ENCODE results near the gene MGRN1. TPM values are rescaled to one million over a fixed set of nuclear protein-coding genes. Genes with fewer than 3 reads are reported as not detected.

MGRN1 gene
- total RNA-seq, 1 experiment from 2014 or later, result 26.6 TPM

DNA sequence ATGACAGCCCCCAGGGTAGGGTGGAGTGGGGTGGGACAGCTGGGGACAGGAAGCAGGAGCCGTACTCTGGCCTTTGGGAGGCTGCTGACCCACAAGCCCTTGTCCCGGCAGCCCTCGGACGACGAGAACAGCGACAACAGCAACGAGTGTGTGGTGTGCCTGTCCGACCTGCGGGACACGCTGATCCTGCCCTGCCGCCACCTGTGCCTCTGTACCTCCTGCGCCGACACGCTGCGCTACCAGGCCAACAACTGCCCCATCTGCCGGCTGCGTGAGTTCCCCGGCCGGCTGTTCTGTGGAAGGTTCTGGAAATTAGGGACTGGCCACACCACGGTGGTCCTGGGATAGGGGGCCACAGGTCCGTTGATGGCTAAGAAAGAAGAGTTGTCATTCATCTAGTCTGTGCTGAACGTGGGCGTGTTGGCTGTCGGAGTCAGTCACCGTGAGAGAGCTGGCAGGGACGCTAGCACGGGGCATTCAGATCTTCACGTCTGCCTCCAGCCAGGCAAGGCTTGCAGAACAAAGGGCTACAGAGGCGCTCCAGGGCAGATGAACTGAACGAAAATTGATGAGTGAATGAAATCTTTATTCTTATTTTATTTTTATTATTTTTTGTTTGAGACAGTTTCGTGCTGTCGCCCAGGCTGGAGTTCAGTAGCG, 48.9 kb downstream of the MGRN1 start:
- DNase-seq (ENCODE audit: low read depth), result no peak

- DNase-seq (ENCODE audit: low read depth), result no peak
These were observed 50.4 kb downstream of the MGRN1 start for GRCh38 chr16:4674926-4675530.

DNA sequence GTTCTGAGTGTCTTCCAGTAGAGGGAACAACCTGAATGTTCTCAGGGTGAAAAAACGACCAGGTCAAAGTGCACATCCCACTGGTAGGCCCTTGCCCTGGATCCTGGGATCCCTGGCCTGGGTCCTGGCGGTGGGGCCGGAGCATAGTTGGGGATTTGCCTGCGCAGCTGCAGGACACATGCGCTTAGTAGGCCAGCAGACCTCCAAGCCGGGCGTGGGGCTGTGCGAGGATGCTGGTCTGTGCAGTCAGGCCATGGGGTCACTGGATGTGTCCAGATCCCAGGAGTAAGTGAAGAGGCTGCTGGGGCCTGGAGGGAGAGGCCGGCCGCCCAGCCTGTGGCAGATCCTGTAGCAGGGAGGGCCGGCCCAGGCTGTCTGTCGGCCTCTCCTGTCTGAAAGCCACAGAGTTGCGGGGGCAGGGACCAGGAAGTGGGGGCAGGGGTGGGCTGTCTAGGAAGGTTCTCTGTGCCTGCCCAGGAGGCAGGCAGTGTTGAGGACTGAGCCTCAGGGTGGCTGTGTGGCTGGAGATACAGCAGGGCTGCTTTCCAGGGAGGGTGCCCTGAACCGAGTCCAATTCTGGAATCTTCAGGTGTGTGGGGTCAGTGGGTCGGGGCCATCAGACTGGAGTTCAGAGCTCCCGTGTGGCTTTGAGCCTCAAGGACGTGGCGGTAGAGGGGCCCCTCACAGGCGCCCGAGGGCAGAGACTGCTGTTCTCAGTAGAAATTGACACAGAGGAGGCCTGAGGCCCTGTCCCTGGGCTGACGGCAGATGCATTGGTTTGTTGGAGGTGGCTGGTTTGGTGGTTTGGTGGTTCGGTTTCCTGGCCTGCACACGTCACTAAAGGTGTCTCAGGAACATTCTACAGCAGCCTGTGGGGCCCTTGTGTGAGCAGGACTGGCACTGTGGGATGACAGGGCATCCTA, 51.5 kb downstream of the MGRN1 start:
- DNase-seq (ENCODE audit: low read depth), result no peak

DNA sequence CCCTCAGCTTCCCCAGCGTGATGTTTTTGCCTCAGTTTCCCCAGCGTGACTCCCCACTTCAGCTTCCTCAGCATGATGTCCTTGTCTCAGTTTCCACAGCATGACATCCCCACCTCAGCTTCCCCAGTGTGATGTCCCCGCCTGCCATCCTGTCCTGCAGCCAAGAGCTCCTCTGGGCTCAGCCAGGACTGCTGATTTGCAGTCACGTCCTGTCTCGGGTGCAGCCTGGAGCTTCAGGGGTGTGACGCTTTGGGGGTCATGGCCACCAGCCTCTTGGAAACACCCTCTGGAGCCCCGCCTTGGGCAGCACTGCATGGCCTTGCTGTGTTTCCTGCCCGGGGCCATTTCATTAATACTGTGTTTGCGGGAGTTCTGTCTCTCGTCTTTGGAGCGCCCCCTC, 52.2 kb downstream of the MGRN1 start:
- no peak for DNase-seq (ENCODE audit: low read depth)

GRCh38 chr16:4677390-4677789, 52.8 kb downstream of the MGRN1 start:
- no peak for DNase-seq (ENCODE audit: low read depth)

DNA sequence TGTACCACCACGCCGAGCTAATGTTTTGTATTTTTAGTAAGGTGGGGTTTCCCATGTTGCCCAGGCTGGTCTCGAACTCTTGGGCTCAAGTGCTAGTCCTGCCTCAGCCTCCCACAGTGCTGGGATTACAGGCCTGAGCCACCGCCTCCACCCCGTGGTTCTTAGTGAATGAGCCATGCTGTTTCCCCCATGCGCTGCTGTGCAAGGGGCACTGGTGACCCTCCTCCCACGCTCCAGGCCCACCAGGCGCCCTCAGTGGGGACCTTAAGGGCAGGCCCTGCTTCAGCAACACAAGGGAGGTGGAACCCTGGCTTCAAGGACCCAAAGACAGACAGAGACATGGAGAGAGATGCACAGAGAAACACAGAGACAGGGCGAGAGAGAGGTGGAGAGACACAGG, 53.4 kb downstream of the MGRN1 start:
- no peak for DNase-seq (ENCODE audit: low read depth)

- no peak for DNase-seq (ENCODE audit: low read depth)
These were observed 54.0 kb downstream of the MGRN1 start for GRCh38 chr16:4678596-4678995.

DNA sequence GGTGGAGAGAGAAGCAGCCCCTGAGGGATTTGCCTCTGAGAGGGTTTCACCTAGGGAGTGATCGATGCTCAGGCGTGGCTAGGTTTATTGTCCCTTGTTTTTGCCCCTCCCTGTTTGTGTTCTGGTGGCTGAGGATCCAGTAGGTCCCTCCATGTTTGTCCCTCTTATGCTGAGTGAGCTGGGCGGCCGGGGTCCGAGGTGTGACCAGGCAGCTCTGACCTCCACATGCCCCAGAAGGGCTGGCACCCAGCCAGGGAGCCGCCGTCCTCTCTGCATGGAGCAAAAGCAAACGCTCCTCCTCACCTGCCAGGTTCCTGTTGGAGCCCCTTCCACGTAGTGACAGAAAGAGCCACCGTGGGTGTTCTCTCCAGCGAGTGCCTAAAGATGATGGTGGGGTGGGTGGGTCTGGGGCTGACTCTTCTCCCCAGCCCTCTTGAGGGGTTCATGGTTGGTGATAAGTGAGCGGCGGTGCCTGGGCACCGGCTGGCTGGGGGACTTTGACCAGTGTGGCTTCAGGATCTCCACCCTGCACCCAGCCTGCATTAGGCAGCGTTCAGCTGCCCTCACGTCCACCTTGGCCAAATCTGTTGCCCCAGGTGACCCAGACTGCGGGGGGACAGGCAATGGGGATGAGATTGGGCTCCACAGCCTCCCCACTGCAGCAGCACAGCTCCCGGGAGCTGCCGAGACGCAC, 54.7 kb downstream of the MGRN1 start:
- DNase-seq (ENCODE audit: low read depth), result no peak

DNA sequence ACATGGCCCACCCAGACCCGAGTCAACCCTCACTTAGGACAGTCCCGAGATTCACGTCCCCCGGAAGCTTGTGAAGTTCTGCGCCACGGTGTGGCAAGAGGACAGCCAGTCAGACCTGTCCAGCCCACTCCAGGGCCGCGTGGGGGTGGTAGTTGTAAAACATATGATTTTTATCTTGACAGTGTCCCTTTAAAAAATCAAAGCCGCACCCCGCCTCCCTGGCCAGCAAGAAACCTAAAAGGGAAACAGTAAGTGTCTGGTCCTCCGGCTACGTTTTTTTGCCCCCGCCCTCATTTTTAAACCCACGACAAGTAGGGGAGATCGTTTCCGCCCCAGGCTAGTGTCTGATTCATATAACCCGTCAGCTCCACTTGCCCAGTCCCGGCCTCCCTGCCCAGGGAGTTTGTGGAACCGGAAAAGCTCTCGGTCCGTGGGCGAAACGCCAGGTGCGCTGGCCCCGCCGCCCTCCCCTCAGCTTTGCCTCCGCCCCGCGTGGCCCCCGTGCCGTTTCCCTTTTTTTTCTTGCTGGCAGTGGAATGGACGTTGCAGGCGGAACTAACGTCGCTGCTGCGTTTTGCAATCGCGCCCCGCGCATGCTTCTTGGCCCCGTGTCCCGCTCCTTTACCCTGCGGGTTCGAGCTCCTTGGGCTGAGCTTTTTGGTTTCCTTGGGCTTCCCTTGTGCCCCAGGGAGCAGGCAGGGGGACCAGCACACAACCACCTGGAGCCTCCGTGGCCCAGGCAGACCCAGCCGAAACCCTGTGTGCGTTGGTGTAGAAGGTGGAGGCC, 55.4 kb downstream of the MGRN1 start:
- DNase-seq (ENCODE audit: low read depth), result peak; percentile 73

DNA sequence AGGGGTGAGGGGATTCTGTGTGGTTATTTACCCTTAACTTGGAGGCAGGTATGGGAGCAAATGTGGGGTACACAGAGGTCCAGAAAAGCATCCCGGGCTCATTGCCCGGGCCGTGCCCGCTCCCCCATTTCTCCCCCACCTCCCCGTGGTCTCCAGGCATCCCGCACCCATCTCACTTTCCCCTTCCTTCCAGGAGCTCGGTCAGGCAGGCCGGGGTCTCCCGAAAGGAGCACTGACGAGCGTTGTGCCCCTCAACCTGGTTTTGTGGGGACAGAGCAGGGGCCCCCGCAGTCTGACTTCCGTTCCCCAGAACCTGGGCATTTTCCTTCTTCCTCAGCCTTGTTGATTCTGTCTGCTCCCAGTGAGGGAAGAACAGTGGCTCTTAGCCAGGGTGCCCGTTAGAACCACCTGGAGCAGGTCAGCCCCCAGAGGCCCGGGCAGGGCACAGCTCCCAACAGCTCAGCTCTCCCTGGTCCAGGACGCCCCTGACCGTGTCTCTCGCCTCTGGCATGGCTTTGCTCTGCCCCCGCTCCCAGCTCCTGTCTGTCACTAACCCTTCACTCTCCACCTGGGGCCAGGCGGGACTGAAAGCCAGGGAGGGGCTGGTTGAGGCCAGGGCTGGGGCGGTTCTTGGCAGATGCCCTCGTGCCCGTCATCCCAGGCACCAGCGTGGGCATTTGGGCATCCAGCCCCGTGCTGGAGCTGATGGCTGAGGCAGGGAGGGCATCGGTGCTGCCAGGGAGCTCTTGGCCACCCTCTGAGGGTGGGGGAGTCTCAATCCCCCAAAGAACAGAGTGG, 56.2 kb downstream of the MGRN1 start:
- no peak for DNase-seq (ENCODE audit: low read depth)

- no peak for DNase-seq (ENCODE audit: low read depth)
These were observed 57.0 kb downstream of the MGRN1 start for GRCh38 chr16:4681471-4682083.

DNA sequence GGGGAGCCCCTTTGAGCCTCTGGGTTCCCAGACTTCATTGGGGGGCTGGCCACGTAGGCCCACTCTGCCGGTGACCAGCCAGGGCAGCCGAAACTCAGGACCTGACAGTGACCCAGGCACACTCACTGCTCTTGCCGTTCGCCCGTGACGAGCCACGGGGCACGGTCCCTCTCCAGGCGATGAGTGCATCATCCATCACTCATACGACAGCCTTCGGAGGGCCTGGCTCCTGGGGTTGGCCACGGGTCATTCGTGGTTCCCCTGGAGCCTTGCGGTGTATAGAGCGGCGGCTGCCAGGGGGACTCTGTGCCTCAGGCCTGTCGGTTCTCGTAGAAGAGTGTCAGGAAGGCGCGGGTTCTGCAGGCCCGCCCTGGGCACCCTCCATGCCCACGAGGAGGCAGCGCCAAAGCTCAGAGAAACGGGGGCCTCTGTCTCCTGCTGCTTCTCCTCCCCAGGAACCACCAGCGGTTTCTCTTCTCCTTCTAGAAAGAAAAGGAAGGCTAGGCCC, 57.5 kb downstream of the MGRN1 start:
- no peak for DNase-seq (ENCODE audit: low read depth)

DNA sequence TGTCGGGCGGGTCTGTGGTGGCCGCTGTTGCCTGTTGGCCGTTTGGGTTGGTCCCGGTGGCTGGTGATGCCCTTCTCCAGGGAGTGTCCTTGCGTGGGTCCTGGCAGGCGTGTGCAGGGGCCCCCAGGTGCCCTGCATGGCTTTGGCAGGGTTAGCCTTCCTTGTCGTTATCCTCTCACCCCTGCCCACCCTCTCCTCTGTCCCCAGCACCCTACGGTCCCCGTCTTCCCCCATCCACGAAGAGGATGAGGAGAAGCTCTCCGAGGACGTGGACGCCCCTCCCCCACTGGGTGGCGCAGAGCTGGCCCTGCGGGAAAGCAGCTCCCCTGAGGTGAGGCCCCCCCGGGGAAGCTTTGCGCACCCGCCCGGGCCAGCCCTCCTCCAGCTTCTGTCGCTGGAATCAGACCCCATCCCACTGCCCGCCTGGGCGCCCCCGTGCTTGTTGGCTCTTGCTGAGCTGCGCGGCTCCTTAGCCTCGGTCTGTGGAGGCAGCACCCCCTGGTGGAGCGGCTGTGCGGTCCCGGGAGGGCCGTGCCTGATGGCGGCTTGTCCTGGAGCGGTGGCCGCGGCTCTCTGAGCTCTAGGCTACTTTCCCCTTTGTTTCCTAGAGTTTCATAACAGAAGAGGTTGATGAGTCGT, 58.1 kb downstream of the MGRN1 start:
- no peak for DNase-seq (ENCODE audit: low read depth)

- DNase-seq (ENCODE audit: low read depth), result no peak
These were observed 58.8 kb downstream of the MGRN1 start for GRCh38 chr16:4683255-4684057.

DNA sequence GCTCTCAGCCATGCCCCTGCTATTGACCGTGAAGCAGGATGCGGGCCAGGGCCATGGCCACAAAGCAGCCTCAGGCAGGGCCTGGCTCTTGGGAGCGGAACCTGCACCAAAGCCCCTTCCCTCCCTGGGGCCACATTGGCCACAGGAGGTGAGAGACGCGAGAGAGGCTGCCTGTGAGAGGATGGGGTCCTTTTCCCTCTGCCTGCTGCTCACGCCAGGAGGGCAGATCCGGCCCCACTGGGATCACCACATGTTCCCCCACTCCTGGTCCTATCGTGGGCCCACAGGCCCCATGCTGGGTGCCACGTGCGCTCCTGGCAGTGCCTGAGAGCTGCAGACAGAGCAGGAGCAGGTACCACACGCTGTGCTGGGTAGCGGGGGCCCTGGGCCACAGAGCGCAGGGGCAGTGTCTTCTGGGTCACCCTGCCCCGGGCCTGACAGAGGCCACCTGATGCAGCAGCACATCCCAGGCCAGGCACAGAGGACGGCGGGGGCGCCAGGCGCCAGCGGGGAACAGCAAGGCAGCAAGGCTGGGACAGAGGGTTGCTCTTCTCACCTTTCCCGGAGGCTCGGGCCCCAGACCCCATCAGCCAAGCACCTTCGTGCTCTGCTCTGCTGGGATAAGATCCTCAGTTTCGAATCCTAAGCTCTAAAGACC, 59.6 kb downstream of the MGRN1 start:
- DNase-seq (ENCODE audit: low read depth), result no peak

DNA sequence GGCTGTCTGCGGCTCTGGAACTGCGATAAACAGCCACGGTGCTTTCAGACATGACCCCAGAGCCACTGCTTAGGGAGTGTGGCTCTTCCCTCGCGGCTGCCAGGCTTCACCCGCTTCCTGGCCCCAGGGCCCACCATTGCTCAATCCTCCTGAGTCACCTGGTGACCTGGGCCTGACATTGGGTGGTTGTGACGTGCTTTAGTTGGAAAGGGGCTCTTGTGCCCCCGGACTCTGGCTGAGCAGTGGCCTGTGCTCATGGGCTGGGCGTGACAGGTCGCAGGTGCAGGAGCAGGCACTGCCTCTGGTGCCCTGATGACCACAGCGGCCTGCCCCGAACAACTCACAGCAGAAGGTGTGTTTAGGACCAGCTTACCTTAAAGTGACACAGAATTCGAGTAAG, 60.1 kb downstream of the MGRN1 start:
- DNase-seq (ENCODE audit: low read depth), result no peak

- no peak for DNase-seq (ENCODE audit: low read depth)
These were observed 60.7 kb downstream of the MGRN1 start for GRCh38 chr16:4685292-4685691.

Data from LHCN-M2 (cell line).